ENCODE measurements around the gene LAGE3.

Gene LAGE3

DNA sequence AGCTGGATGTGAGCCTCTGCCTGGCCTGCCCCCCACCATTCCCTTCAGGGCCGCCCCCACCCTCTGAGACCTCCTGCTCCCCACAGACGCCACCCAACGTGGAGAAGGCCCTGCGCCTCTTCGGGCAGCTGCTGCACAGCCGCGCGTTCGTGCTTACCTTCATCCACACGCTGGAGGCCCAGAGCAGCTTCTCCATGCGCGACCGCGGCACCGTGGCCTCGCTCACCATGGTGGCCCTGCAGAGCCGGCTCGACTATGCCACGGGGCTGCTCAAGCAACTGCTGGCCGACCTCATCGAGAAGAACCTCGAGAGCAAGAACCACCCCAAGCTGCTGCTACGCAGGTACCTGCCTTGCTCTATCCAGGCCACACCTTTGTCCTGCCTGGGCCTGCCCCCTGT is 10.9 kb downstream of the LAGE3 start:
- no peak overlapping the region for H3K4me3 ChIP-seq (ENCODE audit: low read depth, low read length)
- DNase-seq (ENCODE audit: low read depth), result no peak
- TF ChIP-seq, protein P1, sequence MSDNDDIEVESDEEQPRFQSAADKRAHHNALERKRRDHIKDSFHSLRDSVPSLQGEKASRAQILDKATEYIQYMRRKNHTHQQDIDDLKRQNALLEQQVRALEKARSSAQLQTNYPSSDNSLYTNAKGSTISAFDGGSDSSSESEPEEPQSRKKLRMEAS (IDR thresholded peaks at IDR 0.05; ENCODE audit: low read depth, low read length), result no peak
- TF ChIP-seq, protein P2, sequence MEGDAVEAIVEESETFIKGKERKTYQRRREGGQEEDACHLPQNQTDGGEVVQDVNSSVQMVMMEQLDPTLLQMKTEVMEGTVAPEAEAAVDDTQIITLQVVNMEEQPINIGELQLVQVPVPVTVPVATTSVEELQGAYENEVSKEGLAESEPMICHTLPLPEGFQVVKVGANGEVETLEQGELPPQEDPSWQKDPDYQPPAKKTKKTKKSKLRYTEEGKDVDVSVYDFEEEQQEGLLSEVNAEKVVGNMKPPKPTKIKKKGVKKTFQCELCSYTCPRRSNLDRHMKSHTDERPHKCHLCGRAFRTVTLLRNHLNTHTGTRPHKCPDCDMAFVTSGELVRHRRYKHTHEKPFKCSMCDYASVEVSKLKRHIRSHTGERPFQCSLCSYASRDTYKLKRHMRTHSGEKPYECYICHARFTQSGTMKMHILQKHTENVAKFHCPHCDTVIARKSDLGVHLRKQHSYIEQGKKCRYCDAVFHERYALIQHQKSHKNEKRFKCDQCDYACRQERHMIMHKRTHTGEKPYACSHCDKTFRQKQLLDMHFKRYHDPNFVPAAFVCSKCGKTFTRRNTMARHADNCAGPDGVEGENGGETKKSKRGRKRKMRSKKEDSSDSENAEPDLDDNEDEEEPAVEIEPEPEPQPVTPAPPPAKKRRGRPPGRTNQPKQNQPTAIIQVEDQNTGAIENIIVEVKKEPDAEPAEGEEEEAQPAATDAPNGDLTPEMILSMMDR (IDR thresholded peaks at IDR 0.05; ENCODE audit: low read depth, low read length), result no peak
- TF ChIP-seq MYC (IDR thresholded peaks at IDR 0.05; ENCODE audit: low read depth, low read length) (no peak), POLR2A (IDR thresholded peaks at IDR 0.05; ENCODE audit: extremely low read depth, insufficient read length) (no peak)

DNA sequence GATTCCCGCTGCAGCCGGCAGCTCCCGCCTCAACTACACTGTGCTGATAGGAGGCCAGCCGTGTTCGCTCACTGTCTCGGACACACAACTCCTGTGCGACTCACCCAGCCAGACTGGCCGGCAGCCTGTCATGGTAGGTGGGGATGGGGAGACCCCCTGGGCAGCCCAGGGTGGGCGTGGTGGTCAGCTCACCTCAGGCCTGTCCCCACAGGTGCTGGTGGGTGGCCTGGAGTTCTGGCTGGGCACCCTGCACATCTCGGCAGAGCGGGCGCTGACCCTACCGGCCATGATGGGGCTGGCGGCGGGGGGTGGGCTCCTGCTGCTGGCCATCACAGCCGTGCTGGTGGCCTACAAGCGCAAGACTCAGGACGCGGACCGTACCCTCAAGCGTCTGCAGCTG is 11.5 kb downstream of the LAGE3 start:
- TF ChIP-seq POLR2A (IDR thresholded peaks at IDR 0.05; ENCODE audit: extremely low read depth, insufficient read length), result no peak
- TF ChIP-seq, protein P1 (IDR thresholded peaks at IDR 0.05; ENCODE audit: low read depth, low read length), result no peak
- no peak for TF ChIP-seq MYC (IDR thresholded peaks at IDR 0.05; ENCODE audit: low read depth, low read length)
- TF ChIP-seq, protein P2 (IDR thresholded peaks at IDR 0.05; ENCODE audit: low read depth, low read length), result no peak
- DNase-seq (ENCODE audit: low read depth), result no peak
- H3K4me3 ChIP-seq (ENCODE audit: low read depth, low read length), result no peak overlapping the region

DNA sequence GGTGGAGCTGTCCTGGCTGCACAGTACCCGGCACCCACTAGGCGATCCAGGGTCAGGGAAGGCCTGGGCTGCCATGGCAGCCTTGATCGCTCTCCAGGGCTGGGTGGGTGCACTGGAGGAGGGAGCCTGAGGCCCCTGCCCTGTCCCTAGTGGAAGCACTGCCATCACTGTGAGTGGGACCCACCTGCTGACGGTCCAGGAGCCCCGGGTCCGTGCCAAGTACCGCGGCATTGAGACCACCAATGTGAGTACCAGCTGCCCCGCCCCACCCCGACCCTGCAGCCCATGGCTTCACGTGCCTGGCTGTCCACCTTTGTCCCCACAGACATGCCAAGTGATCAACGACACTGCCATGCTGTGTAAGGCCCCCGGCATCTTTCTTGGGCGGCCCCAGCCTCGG is 12.2 kb downstream of the LAGE3 start:
- TF ChIP-seq, protein P1 (IDR thresholded peaks at IDR 0.05; ENCODE audit: low read depth, low read length), result no peak
- TF ChIP-seq, protein P2 (IDR thresholded peaks at IDR 0.05; ENCODE audit: low read depth, low read length), result no peak
- TF ChIP-seq POLR2A (IDR thresholded peaks at IDR 0.05; ENCODE audit: extremely low read depth, insufficient read length), result no peak
- TF ChIP-seq MYC (IDR thresholded peaks at IDR 0.05; ENCODE audit: low read depth, low read length), result no peak
- no peak for DNase-seq (ENCODE audit: low read depth)
- H3K4me3 ChIP-seq (ENCODE audit: low read depth, low read length), result no peak overlapping the region

DNA sequence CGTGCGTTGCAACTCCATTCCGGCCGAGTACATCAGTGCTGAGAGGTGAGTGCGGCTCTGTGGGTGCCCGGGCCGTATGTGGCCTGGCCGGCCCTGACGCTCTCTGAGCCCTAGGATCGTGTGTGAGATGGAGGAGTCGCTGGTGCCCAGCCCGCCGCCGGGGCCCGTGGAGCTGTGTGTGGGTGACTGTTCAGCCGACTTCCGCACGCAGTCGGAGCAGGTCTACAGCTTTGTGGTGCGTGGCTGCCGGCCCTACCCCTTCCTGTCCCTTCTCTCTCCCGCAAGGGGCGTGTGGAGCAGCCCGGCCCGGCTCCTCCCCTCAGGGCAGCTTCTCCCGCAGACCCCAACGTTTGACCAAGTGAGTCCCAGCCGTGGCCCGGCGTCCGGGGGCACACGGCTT is 13.0 kb downstream of the LAGE3 start:
- no peak for DNase-seq (ENCODE audit: low read depth)
- TF ChIP-seq MYC (IDR thresholded peaks at IDR 0.05; ENCODE audit: low read depth, low read length), result no peak
- TF ChIP-seq, protein P1 (IDR thresholded peaks at IDR 0.05; ENCODE audit: low read depth, low read length), result no peak
- no peak for TF ChIP-seq POLR2A (IDR thresholded peaks at IDR 0.05; ENCODE audit: extremely low read depth, insufficient read length)
- TF ChIP-seq, protein P2 (IDR thresholded peaks at IDR 0.05; ENCODE audit: low read depth, low read length), result no peak
- no peak overlapping the region for H3K4me3 ChIP-seq (ENCODE audit: low read depth, low read length)

DNA sequence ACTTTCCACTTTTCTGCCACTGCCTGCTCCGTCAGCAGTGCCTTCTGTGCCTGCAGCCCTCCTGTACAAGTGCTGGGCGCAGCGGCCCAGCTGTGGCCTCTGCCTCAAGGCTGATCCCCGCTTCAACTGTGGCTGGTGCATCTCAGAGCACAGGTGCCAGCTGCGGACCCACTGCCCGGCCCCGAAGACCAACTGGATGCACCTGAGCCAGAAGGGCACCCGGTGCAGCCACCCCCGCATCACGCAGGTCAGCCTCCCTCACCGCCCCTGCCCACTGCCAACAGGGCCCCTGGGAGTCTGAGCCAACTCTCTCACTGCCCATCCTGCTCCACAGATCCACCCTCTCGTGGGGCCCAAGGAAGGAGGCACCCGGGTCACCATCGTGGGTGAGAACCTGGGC is 13.5 kb downstream of the LAGE3 start:
- no peak overlapping the region for H3K4me3 ChIP-seq (ENCODE audit: low read depth, low read length)
- DNase-seq (ENCODE audit: low read depth), result no peak
- TF ChIP-seq POLR2A (IDR thresholded peaks at IDR 0.05; ENCODE audit: extremely low read depth, insufficient read length), result no peak

DNA sequence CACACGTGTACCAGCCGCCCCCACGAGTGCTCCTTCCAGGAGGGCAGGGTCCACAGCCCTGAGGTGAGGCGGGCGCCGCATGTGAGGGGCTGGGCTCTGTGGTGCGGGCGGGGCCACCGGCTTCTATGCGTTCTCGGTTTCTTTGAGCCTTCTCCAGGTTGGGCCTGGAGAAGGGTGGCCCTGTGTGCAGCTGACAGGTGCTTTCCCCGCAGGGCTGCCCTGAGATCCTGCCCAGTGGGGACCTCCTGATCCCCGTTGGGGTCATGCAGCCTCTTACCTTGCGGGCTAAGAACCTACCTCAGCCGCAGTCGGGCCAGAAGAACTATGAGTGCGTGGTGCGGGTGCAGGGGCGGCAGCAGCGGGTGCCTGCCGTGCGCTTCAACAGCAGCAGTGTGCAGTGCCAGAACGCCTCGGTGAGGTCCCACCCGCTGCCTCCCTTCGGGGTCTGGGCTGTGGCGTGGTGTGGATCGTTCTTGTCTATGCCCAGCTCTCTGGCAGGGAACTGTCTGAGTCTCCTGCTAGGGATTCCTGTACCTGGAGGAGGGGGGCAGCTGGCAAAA is 14.2 kb downstream of the LAGE3 start:
- H3K4me3 ChIP-seq (ENCODE audit: low read depth, low read length), result no peak overlapping the region
- TF ChIP-seq MYC (IDR thresholded peaks at IDR 0.05; ENCODE audit: low read depth, low read length) (no peak), POLR2A (IDR thresholded peaks at IDR 0.05; ENCODE audit: extremely low read depth, insufficient read length) (no peak)
- TF ChIP-seq, protein P2 (IDR thresholded peaks at IDR 0.05; ENCODE audit: low read depth, low read length), result no peak
- TF ChIP-seq, protein P1 (IDR thresholded peaks at IDR 0.05; ENCODE audit: low read depth, low read length), result no peak
- no peak for DNase-seq (ENCODE audit: low read depth)

Data from NB4 (cell line).